Naive thymus-derived CD4-positive, alpha-beta T cell (primary cell): ENCODE data around the gene ADRA2B. TPM values are rescaled to one million over a fixed set of nuclear protein-coding genes. Genes with fewer than 3 reads are reported as not detected.

Source experiments
- ATAC-seq: fragments of 150-1000 bp; cut with Tn5 transposase; 2 replicates; pipeline ENCODE4 v1.10.0; 2021; ENCODE audit warnings: mild to moderate bottlenecking, moderate library complexity
- CTCF ChIA-PET: fragments of 350-600 bp; sonication (Branson Sonifier 250); formaldehyde crosslinking; loops from one replicate; lab custom pipeline; 2021; ENCODE audit warnings: antibody characterized with exemption; lab: Charles Lee
- POLR2A ChIA-PET: fragments of 350-600 bp; sonication (Branson Sonifier 250); formaldehyde crosslinking; loops from one replicate; lab custom pipeline; 2021; ENCODE audit warnings: antibody characterized with exemption, inconsistent platforms; lab: Charles Lee
- DNase-seq, 9 donors: peaks; one replicate each; pipeline versions ENCODE4 v3.0.0 to v3.0.0-alpha.2; 2020 to 2022; ENCODE audit warnings: mixed read lengths in 1 of 9
- H3K27ac ChIP-seq: one replicate; pipeline ENCODE4 v1.7.0; 2013; ENCODE audit warnings: mild to moderate bottlenecking, low read depth, low read length, moderate library complexity
- H3K27me3 ChIP-seq, 2 donors: one replicate each; pipeline ENCODE4 v1.7.0; 2013; ENCODE audit warnings: low read length in 2 of 2, mild to moderate bottlenecking in 2 of 2, moderate library complexity in 2 of 2; ENCODE audit not compliant: control insufficient read depth in 2 of 2, insufficient read depth in 2 of 2
- H3K36me3 ChIP-seq, 3 experiments: 1 replicate in 2 of 3; 2 replicates in 1 of 3; pipeline ENCODE4 v1.7.0; 2013; ENCODE audit warnings: low read length in 3 of 3, mild to moderate bottlenecking in 3 of 3, moderate library complexity in 1 of 3; ENCODE audit not compliant: insufficient read depth in 3 of 3, control insufficient read depth in 2 of 3
- H3K4me1 ChIP-seq, 2 donors: one replicate each; pipeline ENCODE4 v1.7.0; 2013; ENCODE audit warnings: low read length in 2 of 2, mild to moderate bottlenecking in 2 of 2, moderate library complexity in 1 of 2; ENCODE audit not compliant: control insufficient read depth in 2 of 2, insufficient read depth in 2 of 2
- H3K4me3 ChIP-seq: 2 replicates; pipeline ENCODE4 v1.7.0; 2013; ENCODE audit warnings: mild to moderate bottlenecking, low read length
- H3K9me3 ChIP-seq, 3 experiments: 1 replicate in 2 of 3; 2 replicates in 1 of 3; pipeline ENCODE4 v1.7.0; 2013; ENCODE audit warnings: low read length in 3 of 3; ENCODE audit not compliant: control insufficient read depth in 2 of 3
- H3K27ac Mint-ChIP-seq, 9 donors: one replicate each; pipeline ENCODE4 v1.8.0; 2020 to 2022; ENCODE audit warnings: mixed read lengths in 9 of 9, mild to moderate bottlenecking in 8 of 9, moderate library complexity in 5 of 9, inconsistent platforms in 2 of 9
- H3K27me3 Mint-ChIP-seq, 5 donors: one replicate each; pipeline ENCODE4 v1.8.0; 2021 to 2022; ENCODE audit warnings: mixed read lengths in 5 of 5, mild to moderate bottlenecking in 1 of 5
- H3K36me3 Mint-ChIP-seq, 5 donors: one replicate each; pipeline ENCODE4 v1.8.0; 2020 to 2022; ENCODE audit warnings: mixed read lengths in 5 of 5, mild to moderate bottlenecking in 3 of 5, inconsistent platforms in 1 of 5
- H3K4me1 Mint-ChIP-seq, 7 donors: one replicate each; pipeline ENCODE4 v1.8.0; 2020 to 2022; ENCODE audit warnings: mixed read lengths in 7 of 7, mild to moderate bottlenecking in 3 of 7, inconsistent platforms in 1 of 7
- H3K4me3 Mint-ChIP-seq, 10 donors: one replicate each; pipeline ENCODE4 v1.8.0; 2020 to 2022; ENCODE audit warnings: mild to moderate bottlenecking in 10 of 10, mixed read lengths in 10 of 10, moderate library complexity in 6 of 10, inconsistent platforms in 2 of 10
- H3K9me3 Mint-ChIP-seq, 11 donors: one replicate each; pipeline ENCODE4 v1.8.0; 2020 to 2022; ENCODE audit warnings: mixed read lengths in 11 of 11, mild to moderate bottlenecking in 4 of 11, inconsistent platforms in 1 of 11, moderate library complexity in 1 of 11
- intact Hi-C, 2 donors: fragments of 100-400 bp; cut with micrococcal nuclease; formaldehyde crosslinking; loops; one replicate each; pipeline ENCODE4 v1.15.1; 2023
- polyA plus RNA-seq, 2 donors: library from polyadenylated mRNA; unstranded; fragments of 300-500 nt; fragmentation: Illumina TruSeq; gene quantifications; one replicate each; pipeline ENCODE4 v1.2.3, GENCODE V29; 2021
- total RNA-seq, 6 experiments: library from RNA in 5 of 6; stranded (reverse) in 5 of 6; gene quantifications; 1 replicate in 5 of 6; 2 replicates in 1 of 6; pipeline ENCODE4 v1.2.3 and lab custom pipeline; 2021 to 2026

Gene ADRA2B
- total and polyA plus RNA-seq, 7 experiments from 2014 or later: 0.15 to 0.93 (median 0.76) TPM; not detected in 4

DNA sequence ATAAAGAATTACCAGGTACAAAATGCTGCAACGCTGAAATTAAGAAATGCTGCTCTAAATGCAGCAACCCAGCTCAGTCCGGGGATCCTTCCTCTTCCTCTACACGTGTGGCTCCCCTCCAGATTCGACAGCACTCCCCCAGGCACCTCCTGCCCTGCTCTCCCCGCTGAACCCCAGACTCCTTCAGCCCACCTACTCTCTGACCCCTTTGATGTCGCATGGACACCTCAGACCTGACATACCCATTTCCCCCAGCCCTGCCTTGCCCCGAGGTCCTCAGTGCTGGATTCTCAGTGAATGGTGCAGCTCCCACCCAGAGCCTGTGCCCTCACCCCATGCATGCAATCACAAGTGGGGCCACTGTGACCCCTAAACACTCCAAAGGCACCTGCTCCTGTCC lies 4.6 kb upstream of the ADRA2B start:
- H3K36me3 Mint-ChIP-seq: peaks cover 0 to 17% (median 9%) of the 10 kb centered on the region in 5 donors
- Histone ChIP-seq H3K9me3 (no peaks in the 10 kb centered on the region), H3K36me3 (peaks cover 0 to 11% (median 0%) of the 10 kb centered on the region in 3 experiments), H3K4me3 (no peak overlapping the region), H3K4me1 (peaks cover 5 to 8% of the 10 kb centered on the region in 2 donors), H3K27ac (no peak overlapping the region), H3K27me3 (no peaks in the 10 kb centered on the region)
- ChIA-PET CTCF (no interaction called here), POLR2A (no interaction called here)
- intact Hi-C loops: loop anchor here in 1 of 2 donors (5.0 kb wide), 1 partner anchor 34 kb away; no protein-coding TSS in a partner anchor
- no peak overlapping the region for H3K4me3 Mint-ChIP-seq
- H3K4me1 Mint-ChIP-seq: peaks cover 0 to 13% (median 7%) of the 10 kb centered on the region in 7 donors
- DNase-seq: no peak
- H3K27me3 Mint-ChIP-seq: peaks cover 30 to 44% (median 39%) of the 10 kb centered on the region in 5 donors
- no peak for ATAC-seq
- H3K9me3 Mint-ChIP-seq: peaks cover 0 to 1% (median 0%) of the 10 kb centered on the region in 11 donors
- H3K27ac Mint-ChIP-seq: peak overlapping the region in 1 of 9 donors; percentile 47

DNA sequence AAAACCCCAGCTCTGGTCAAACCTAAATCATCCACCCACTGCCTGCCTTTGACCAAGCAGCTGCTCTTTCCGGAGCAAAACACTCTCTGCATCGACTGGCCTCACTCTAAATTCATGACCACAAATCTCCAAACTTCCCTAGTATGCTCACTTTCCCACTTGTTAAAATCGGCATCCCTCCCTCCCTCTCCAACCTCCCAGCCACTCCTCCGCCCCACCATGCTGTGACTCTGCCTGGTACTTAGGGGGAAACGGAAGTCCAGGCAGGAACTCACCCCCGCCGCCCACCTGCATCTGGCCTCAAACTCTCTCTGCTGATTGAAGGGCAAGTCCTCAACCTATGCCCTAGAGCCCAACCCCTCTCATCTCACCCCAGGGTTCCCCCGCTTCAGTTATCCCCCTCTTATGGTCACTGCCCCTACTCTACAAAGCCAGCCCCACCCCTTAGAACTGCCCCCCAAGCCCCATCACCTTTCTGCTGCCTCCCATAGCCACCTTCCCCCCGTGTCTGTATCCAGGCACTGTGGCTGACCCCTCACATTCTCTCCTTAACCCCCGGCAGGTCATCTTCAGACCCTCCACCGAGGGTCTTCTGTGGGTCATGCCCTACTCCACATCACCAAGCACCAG lies 3.8 kb upstream of the ADRA2B start:
- H3K27me3 ChIP-seq: no peaks in the 10 kb centered on the region
- peaks cover 5 to 8% of the 10 kb centered on the region in 2 donors for H3K4me1 ChIP-seq
- intact Hi-C loops: loop anchor here in 1 of 2 donors (5.0 kb wide), 1 partner anchor 33 kb away; no protein-coding TSS in a partner anchor
- ATAC-seq (no peak), DNase-seq (no peak)
- no peak overlapping the region for H3K27ac ChIP-seq
- peaks cover 0 to 8% (median 0%) of the 10 kb centered on the region in 3 experiments for H3K36me3 ChIP-seq
- Mint-ChIP-seq H3K27me3 (peaks cover 30 to 49% (median 36%) of the 10 kb centered on the region in 5 donors), H3K36me3 (peaks cover 0 to 11% (median 6%) of the 10 kb centered on the region in 5 donors), H3K4me1 (peaks cover 4 to 19% (median 10%) of the 10 kb centered on the region in 7 donors), H3K9me3 (peaks cover 0 to 1% (median 0%) of the 10 kb centered on the region in 11 donors), H3K27ac (peak overlapping the region in 2 of 9 donors; percentile 34 to 47), H3K4me3 (peak overlapping the region in 1 of 10 donors; percentile 29)
- no peak overlapping the region for H3K4me3 ChIP-seq
- POLR2A ChIA-PET: no interaction called here
- H3K9me3 ChIP-seq: no peaks in the 10 kb centered on the region
- CTCF ChIA-PET: no interaction called here

DNA sequence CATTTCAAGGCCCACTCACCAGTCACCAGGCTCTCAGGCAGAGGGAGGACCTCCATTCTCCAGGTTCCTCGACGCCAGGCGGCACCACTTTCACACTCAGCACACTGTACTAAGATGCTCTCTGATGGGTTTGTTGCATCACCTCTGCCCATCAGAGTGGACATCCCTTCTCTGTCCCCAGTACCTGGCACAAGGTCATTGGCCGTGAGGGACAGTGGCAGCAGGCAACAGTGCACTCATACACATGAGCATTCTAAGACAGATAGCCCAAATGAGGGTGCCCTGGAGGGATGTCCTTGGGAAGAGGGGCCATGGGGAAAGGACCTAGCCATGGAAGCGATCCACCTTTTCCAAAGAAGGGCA lies 3.0 kb upstream of the ADRA2B start:
- no peaks in the 10 kb centered on the region for H3K27me3 ChIP-seq
- peaks cover 5 to 8% of the 10 kb centered on the region in 2 donors for H3K4me1 ChIP-seq
- ChIA-PET CTCF (interaction anchor here (1.6 to 2.9 kb wide), 2 partner anchors 97 to 127 kb away, joined by 6 to 13 read pairs; no protein-coding TSS in a partner anchor), POLR2A (no interaction called here)
- no peak overlapping the region for H3K27ac ChIP-seq
- H3K9me3 ChIP-seq: no peaks in the 10 kb centered on the region
- Mint-ChIP-seq H3K27ac (no peak overlapping the region), H3K4me1 (peaks cover 4 to 19% (median 10%) of the 10 kb centered on the region in 7 donors), H3K9me3 (peaks cover 0 to 1% (median 0%) of the 10 kb centered on the region in 11 donors), H3K4me3 (peak overlapping the region in 4 of 10 donors; percentile 14 to 79 (median 54)), H3K36me3 (peaks cover 0 to 3% (median 1%) of the 10 kb centered on the region in 5 donors), H3K27me3 (peaks cover 28 to 50% (median 32%) of the 10 kb centered on the region in 5 donors)
- no peak overlapping the region for H3K4me3 ChIP-seq
- peaks cover 0 to 2% (median 0%) of the 10 kb centered on the region in 3 experiments for H3K36me3 ChIP-seq
- intact Hi-C loops: no loop called here
- DNase-seq (no peak), ATAC-seq (no peak)

DNA sequence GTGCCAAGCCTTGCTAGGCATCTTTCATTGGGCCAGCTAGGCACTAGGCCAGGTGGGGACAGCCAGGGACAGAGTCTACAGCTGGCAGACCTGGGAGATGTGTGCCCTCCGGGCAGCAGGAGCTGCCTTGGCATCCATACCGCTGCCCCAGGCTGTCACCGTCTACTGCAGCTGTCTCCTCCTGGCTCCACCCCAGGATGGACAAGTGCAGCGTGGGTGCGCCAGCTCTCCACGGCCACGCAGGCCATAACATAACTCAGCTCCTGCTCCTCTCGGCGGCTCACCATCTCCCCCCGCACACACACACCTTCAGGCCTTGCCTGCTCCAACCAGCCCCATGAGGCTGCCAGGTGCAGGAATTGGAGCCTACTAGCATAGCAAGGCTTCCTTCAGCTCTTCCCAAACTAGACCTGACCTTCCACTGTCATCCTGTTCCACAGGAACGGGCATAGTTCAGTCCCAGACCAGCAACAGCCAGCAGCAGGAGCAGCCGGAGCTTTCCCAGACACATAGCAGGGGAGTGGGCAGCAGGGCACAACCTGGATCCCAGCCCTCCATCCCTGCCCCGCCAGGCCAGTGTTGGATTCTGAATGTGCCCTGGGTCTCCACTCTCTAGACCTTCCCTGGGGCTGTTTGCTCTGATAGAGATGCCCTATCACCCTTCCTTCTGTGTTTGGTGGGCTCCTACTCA lies 2.5 kb upstream of the ADRA2B start:
- Histone ChIP-seq H3K27ac (no peak overlapping the region), H3K4me3 (no peak overlapping the region), H3K9me3 (no peaks in the 10 kb centered on the region), H3K27me3 (no peaks in the 10 kb centered on the region), H3K4me1 (peaks cover 5 to 8% of the 10 kb centered on the region in 2 donors), H3K36me3 (no peaks in the 10 kb centered on the region)
- ChIA-PET CTCF (interaction anchor here (0.9 to 2.9 kb wide), 4 partner anchors 94 to 126 kb away, joined by 3 to 13 read pairs (median 4); no protein-coding TSS in a partner anchor), POLR2A (no interaction called here)
- intact Hi-C loops: no loop called here
- H3K27ac Mint-ChIP-seq: peak overlapping the region in 1 of 9 donors; percentile 12
- ATAC-seq (no peak), DNase-seq (no peak)
- H3K9me3 Mint-ChIP-seq: peaks cover 0 to 1% (median 0%) of the 10 kb centered on the region in 11 donors
- H3K4me3 Mint-ChIP-seq: peak overlapping the region in 7 of 10 donors; percentile 4 to 79 (median 18)
- H3K36me3 Mint-ChIP-seq: peaks cover 0 to 3% (median 0%) of the 10 kb centered on the region in 5 donors
- peaks cover 4 to 19% (median 10%) of the 10 kb centered on the region in 7 donors for H3K4me1 Mint-ChIP-seq
- peaks cover 28 to 50% (median 32%) of the 10 kb centered on the region in 5 donors for H3K27me3 Mint-ChIP-seq

DNA sequence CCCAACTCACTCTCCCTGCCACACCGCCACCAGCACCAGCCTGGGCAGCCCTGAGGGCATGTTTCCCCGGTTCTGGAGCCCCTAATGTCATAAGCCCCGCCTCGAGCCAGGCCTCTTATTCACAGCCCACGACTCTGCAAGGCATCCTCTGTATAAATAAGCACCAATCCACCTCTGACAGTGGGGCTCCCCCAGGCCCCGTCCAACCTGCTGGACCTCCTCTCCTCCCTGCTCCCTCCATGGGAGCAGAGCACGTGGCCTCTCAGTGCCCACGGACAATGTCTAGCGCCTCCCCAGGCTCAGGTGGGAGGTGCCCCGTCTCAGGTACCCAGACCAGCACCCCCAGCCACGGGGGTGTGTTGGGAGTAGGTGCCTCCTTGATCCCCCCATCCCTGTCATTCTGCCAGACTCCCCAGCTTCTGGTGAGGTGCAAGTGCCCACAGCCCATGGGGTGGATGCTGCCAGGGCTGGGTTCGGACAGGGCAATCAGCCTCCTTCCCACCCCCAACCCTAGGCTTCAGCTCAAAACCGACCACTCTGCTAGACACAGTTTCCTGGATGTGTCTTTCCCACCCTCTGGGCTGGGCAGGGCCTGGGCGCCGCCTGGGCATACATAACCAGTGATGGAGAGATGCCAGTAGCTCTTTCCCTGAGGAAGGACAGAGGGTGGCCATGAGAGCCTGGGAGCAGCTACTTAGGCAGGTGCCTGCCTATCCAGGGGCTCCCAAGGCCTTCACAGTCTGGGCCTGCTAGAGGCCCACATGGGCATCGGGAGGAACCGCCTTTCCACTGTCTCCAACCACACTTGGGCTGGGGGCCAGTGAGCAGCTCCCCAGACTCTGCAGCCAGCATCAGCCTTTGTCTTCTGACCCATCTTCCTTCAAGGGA lies 1.6 kb upstream of the ADRA2B start:
- no peak for ATAC-seq
- peak overlapping the region; percentile 28 to 79 (median 60) for H3K4me3 Mint-ChIP-seq
- DNase-seq: no peak
- Histone ChIP-seq H3K9me3 (no peaks in the 10 kb centered on the region), H3K27me3 (no peaks in the 10 kb centered on the region), H3K36me3 (no peaks in the 10 kb centered on the region), H3K4me1 (peaks cover 5 to 8% of the 10 kb centered on the region in 2 donors), H3K4me3 (no peak overlapping the region), H3K27ac (no peak overlapping the region)
- H3K9me3 Mint-ChIP-seq: peaks cover 0 to 1% (median 0%) of the 10 kb centered on the region in 11 donors
- POLR2A ChIA-PET: interaction anchor here (0.8 to 1.2 kb wide), 3 partner anchors 28 to 439 kb away, joined by 3 read pairs; no protein-coding TSS in a partner anchor
- intact Hi-C loops: loop anchor here (1.0 to 2.0 kb wide), 3 partner anchors 27 to 126 kb away; partner anchors contain the start of gene DUSP2 (in 1 of the 2)
- CTCF ChIA-PET: interaction anchor here (0.6 to 2.9 kb wide), 8 partner anchors 57 to 125 kb away, joined by 3 to 13 read pairs (median 4); no protein-coding TSS in a partner anchor
- peaks cover 28 to 50% (median 32%) of the 10 kb centered on the region in 5 donors for H3K27me3 Mint-ChIP-seq
- H3K36me3 Mint-ChIP-seq: peaks cover 0 to 1% (median 0%) of the 10 kb centered on the region in 5 donors
- peak overlapping the region in 3 of 9 donors; percentile 14 to 25 (median 23) for H3K27ac Mint-ChIP-seq
- H3K4me1 Mint-ChIP-seq: peaks cover 4 to 19% (median 10%) of the 10 kb centered on the region in 7 donors
